Stimulated activated CD4-positive, alpha-beta T cell treated with anti-CD3 and anti-CD28 coated beads, Interleukin-15, amount 100 ng/mL, for 1 hour (primary cell): Measurements from ENCODE around the gene NCAPG2.

Experiments
- DNase-seq, 2 donors: peaks; one replicate each; pipeline ENCODE4 v3.0.0-alpha.2; 2020; ENCODE audit warnings: low read depth in 1 of 2, low spot score in 1 of 2

Gene NCAPG2

GRCh38 chr7:158733775-158734494 lies 29.3 kb upstream of the NCAPG2 start:
- no peak for DNase-seq

DNA sequence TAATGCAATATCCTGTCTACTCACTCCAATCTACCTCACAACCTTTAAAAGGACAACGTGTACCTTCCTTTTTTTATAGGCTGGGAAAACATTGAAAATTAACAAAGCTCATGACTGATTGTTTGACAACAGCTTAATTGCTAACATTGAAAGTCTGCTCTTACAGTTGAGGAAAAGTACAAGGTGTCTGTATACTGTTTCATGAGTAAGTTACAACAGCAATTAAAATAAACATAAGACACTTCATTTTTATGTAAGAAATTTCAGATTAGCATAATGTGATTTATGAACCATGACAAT lies 28.6 kb upstream of the NCAPG2 start:
- no peak for DNase-seq

DNA sequence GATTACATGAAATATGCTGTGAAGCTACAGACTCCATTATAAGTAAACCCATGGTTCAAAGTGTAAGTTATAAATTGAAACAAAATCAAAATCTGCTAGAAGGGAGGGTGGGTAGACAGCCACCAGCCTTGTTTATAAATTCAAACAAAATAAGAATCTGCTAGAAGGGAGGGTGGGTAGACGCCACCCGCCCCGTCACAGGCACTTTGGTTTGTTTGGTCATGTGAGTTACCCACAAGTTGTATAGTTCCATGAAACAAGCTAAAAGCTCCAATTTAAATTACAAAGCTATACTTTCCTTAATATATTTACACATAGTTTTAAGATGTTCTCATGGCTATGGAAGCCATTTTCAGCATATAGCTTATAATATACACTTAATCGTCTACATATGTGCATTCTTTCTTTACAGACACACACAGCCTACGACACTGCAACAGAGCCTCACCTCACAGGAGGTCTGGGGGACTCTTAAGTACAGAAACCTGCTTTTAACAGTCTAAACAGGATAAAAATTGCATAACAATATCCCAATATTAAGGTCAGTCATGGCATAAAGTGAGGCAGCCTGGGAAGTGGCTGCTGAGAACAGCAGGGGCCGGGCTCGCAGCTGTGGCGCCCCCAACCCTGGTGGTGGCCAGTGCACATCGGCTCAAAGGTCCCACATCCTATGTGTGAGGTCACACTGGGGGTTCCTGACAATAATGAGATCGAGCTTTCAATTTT lies 28.1 kb upstream of the NCAPG2 start:
- no peak for DNase-seq

DNA sequence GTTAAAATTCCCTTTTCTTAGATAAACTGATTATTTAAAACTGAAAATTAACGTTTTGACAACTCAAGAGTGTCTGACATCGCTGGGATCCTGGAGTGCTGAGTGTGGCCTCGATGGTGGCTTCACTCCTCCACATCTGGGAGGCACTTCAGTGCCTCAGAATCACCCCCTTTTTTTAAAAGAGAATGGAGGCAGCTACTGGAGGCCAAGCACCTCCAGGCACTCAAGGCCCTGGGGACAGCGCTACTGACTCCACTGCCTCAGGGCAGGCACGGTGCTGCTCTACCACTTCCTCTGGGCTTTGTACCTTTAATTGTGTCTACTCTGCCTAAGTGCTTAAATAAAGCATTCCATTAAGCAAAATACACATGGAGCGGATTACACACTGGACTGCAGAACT lies 27.2 kb upstream of the NCAPG2 start:
- DNase-seq = no peak

DNA sequence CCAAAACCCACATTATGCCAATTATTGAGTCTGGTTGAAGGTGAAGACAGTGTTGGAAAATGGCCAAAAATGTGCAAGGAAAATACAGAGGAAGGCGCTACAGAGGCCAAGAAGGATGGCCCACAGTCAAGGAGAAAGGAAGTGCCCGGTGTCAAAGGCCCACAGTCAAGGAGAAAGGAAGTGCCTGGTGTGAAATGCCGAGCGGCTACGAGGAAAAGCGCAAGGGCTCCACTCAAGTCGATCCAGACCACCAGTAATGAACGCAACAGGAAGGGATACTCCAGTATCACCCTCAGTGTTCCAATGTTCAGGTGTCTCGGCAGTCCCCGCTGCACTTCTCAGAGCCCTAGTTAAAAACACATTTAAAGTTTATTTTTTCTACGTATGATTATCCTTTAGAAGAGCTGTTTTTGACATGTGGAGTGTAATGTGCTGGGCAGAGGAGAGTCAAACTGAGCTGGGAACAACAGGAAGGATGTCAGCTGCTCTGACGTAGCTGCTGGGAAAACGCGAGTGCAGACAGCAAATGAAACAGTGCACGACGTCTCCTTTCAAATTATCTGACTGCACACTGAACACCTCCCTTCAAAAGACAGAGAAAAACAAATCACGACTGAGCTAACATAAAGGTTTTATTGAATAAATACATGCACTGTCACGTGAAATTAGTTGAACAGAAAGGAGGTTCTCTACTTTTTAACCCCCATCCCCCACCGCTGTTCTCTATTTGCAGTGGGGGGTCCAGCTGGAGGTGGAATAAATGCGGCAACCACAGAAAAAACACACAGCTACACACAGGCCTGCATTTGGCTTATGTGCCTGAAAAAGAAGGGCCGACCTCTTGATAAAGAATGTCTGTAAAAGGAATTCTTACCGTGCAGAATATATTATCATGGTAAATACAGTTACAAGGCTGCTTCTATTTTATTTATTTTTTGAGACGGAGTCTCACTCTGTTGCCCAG lies 26.1 kb upstream of the NCAPG2 start:
- no peak for DNase-seq

- DNase-seq = no peak
Observed at GRCh38 chr7:158729646-158730382, 25.2 kb upstream of the NCAPG2 start.

DNA sequence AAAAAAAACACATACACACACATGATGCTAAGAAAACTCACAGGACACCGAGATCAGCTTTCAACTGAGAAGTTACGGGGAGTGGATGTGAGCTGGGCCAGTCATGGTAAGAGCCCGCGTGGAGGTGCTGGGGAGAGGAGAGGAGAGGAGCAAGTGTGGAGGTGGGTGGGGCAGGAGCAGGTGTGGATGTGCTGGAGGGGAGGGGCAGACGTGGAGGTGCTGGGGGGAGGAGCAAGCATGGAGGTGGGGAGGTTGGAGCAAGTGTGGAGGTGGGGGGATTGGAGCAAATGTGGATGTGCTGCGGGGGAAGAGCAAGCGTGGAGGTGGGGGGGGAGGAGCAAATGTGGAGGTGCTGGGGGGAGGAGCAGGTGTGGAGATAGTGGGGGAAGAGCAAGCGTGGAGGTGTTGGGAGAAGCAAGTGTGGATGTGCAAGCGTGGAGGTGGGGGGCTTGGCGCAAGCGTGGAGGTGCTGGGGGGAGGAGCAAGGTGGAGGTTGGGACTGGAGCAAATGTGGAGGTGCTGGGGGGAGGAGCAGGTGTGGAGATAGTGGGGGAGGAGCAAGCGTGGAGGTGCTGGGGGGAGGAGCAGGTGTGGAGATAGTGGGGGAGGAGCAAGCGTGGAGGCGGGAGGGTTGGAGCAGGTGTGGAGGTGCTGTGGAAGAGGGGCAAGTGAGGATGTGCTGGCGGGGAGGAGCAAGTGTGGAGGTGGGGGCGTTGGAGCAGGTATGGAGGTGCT lies 24.5 kb upstream of the NCAPG2 start:
- no peak for DNase-seq

- no peak for DNase-seq
Observed at GRCh38 chr7:158727690-158728089, 23.1 kb upstream of the NCAPG2 start.

DNA sequence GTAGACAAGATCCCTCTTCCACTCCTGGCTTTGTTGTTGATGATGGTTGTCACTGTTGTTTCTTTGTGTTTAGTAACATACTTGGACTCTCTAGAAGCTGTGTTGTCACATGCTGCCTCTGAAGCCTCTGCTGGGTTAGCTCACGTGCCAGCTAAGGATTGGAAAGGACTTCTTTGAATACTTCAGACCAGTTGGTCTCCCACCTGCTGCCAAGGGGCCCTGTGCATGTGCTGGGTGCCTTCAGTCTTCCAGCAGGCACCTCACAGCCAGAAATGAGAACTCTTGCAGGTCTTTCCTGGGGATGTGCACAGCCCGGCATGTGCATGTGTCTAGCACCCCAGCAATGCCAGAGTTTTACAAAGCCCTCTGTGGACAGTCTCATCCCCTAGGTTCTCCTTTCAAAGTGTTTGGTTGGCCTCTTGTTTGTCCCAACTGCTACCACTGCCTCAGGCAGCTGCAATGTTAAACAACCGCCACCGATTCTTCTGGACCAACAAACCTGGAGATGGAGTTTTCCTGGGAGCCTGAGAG lies 21.7 kb upstream of the NCAPG2 start:
- no peak for DNase-seq

DNA sequence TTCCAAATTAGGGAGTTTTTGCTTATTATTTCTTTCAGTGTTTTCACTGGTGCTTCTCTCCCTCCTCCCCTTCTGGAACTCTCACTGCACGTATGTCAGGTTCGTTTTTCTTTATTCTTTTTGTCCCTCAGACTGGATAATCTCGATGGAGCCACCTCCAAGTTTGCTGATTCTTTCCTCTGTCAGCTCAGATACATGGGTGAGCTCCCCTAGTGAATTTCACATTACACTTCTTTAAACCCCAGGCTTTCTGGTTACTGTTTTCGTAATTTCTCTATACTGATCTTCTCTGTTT lies 20.8 kb upstream of the NCAPG2 start:
- DNase-seq = no peak

- no peak for DNase-seq
Observed at GRCh38 chr7:158724658-158725505, 20.3 kb upstream of the NCAPG2 start.

- no peak for DNase-seq
Observed at GRCh38 chr7:158723714-158724385, 19.2 kb upstream of the NCAPG2 start.

DNA sequence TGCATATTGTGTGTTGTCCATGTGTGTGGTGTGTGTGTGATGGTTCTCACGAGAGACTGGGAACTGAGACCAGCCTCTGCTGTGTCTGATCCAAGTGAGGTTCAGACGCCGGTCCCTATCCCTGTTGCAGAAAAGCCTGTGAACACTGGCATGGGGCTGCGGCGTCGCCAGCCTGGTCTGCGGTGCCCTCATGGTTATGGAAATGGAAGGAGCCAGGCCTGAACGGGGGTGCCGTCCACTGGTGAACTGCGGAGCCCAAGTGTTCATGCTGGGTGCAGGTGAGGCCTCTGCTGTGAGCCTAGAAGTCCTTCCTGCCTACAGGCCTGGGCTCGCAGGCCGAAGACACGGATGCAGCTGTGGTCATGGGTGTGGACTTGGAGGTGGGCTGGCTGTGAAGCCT lies 18.7 kb upstream of the NCAPG2 start:
- DNase-seq = no peak

DNA sequence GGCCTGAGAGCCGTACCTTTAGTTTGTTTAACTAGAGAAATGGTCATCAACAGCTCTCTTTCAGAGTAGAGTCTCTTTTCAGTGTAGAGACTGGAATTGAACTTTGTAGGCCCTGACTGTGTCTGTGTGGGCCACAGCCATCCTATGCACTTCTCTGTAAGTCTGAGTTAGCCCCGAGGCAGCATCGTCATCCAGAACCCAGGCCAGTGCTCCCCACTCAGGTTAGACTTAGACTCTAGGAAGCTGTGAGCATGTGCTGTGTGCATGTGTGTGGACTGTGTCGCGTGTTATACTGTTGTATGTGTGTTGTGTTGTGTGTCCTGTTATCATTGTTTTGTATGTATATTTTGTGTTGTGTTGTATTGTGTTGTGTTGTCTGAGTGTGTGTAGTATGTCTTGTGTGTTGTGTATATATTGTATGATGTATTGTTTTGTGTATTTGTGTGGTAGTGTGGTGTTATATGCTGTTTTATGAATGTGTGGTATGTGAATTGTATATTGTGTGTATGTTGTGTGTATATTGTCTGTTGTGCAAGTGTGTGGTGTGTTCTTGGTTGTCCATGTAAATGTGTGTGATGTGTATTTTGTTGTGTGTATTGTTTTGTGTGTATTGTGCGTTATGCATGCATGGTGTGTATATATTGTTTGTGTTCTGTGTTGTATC lies 18.1 kb upstream of the NCAPG2 start:
- no peak for DNase-seq

- DNase-seq = no peak
Observed at GRCh38 chr7:158720112-158720511, 15.5 kb upstream of the NCAPG2 start.

GRCh38 chr7:158716802-158717201 lies 12.2 kb upstream of the NCAPG2 start:
- DNase-seq = no peak

GRCh38 chr7:158710651-158711102 lies 6.1 kb upstream of the NCAPG2 start:
- no peak for DNase-seq

DNA sequence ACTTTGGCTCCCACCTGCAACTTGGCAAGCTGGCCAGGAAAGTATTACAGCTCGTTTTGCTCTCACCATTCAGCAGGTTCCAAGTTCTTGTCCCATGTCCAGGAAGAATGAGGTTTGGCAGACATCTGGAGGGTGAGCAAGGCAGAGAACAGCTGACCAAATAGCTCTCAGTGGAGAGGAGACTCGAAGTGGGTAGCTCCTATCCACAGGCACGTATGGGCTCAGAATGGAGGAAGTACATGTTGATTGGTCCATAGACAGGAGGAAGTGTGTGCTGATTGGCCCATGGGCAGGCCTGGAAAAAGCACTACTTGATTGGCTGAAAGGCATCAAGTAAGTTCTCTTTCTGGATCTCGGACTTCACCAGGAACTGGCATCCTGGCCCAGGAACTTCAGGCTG lies 3.0 kb upstream of the NCAPG2 start:
- no peak for DNase-seq
